ENCODE measurements around the gene MYL3.
A peak's percentile ranks its signal among the peaks of the same experiment; 100 is the strongest.

Gene MYL3

DNA sequence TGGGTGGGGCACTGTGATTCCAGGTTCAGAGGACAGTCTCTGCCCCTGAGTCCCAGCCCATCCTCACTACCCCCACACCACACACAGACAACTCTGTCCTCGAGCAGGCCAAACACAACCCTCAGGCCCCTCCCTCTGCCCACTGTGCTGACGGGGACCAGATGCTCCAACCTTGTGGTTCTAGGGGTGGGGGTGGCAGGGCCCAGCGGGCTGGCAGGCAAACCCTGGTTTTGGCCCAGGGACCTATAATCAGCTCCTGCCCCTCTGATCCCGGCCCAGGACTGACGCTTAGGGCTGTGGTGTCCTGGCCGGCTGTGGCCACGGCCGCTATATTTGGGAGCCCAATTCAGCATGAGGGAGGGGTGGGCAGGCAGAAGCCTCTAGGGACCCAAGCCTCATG, 5.0 kb upstream of the MYL3 start:
- Histone ChIP-seq H3K9me3 (ENCODE audit: severe bottlenecking) (no peaks in the 10 kb centered on the region), H3K27me3 (ENCODE audit: insufficient read depth, low read depth, severe bottlenecking) (no peaks in the 10 kb centered on the region), H3K27ac (no peak overlapping the region), H3K36me3 (no peaks in the 10 kb centered on the region), H3K4me3 (ENCODE audit: low read depth, low read length) (no peak overlapping the region)
- no peak for TF ChIP-seq CTCF (IDR thresholded peaks at IDR 0.05; ENCODE audit: low read depth, low read length)
- DNase-seq = no peak

DNA sequence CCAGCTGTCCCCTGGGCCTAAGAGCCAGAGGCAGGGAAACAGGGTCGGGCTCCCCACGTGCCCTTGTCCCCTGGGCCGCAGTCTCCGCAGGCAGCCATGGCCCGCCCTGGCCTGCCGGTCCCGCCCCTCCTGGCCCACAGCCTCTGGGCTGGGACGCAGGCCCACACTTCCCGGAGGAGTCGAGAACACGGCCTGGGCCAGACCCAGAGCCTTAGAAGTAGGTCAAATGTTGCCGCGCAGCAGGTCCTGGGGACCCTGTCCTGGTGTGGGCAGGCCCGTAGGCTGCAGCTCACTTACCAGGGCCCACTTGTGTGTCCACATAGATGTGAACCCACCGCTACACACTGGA, 4.3 kb upstream of the MYL3 start:
- no peak for TF ChIP-seq CTCF (IDR thresholded peaks at IDR 0.05; ENCODE audit: low read depth, low read length)
- Histone ChIP-seq H3K4me3 (ENCODE audit: low read depth, low read length) (no peak overlapping the region), H3K27ac (no peak overlapping the region), H3K36me3 (no peaks in the 10 kb centered on the region), H3K9me3 (ENCODE audit: severe bottlenecking) (no peaks in the 10 kb centered on the region), H3K27me3 (ENCODE audit: insufficient read depth, low read depth, severe bottlenecking) (no peaks in the 10 kb centered on the region)
- no peak for DNase-seq

- peak; percentile 75 for DNase-seq
- no peaks in the 10 kb centered on the region for H3K36me3 ChIP-seq
- H3K27ac ChIP-seq = no peak overlapping the region
- no peaks in the 10 kb centered on the region for H3K9me3 ChIP-seq (ENCODE audit: severe bottlenecking)
- peak; percentile 90 for TF ChIP-seq CTCF (IDR thresholded peaks at IDR 0.05; ENCODE audit: low read depth, low read length)
- no peak overlapping the region for H3K4me3 ChIP-seq (ENCODE audit: low read depth, low read length)
- no peaks in the 10 kb centered on the region for H3K27me3 ChIP-seq (ENCODE audit: insufficient read depth, low read depth, severe bottlenecking)
Observed at GRCh38 chr3:46866720-46867549, 3.7 kb upstream of the MYL3 start.

DNA sequence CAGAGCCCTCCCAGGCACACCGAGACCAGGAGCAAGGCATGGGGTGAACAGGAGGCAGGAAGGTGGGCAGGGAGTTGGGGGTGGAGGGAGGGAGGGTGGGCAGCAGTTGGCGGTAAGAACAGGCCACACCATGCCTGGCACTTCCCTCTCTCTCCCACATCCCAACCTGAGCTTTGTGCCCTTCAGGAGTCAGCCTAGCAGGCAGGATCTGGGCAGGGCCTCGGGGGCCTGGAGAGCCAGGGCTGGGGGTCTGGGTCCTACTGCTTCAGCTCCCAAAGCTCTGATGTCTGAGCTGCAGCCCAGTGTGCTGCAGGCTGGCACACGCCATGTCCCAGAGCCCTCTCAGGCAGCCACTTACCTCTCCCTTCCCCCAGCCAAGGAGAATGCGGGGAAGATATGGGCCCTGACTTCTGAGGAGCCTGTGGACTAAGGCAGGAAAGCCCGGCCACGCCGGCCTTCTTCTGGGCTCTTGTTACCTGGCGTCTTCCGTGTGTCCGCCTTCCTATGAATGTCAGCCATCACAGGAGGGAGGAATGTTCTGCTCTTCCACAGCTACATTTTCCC, 2.9 kb upstream of the MYL3 start:
- H3K4me3 ChIP-seq (ENCODE audit: low read depth, low read length) = no peak overlapping the region
- H3K27me3 ChIP-seq (ENCODE audit: insufficient read depth, low read depth, severe bottlenecking) = no peaks in the 10 kb centered on the region

DNA sequence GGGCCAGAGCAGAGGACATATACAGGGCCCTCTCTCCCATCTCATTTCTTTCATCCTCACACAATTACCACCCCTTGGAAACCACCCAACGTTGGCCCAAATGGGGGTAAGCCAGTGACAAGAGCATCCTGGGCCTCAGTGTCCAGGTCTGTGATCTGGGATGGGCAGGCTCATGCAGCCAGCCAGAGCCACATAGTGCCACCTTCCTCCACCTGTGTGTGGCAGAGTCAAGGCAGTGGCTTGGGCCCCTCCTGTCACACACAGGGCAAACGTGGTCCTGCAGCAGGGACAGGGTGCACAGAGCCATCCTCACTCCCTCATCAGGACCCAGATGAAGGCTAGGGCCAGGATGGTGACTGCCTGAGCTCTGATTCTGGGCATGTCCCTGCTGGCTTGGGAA, 2.3 kb upstream of the MYL3 start:
- Histone ChIP-seq H3K9me3 (ENCODE audit: severe bottlenecking) (no peaks in the 10 kb centered on the region), H3K27me3 (ENCODE audit: insufficient read depth, low read depth, severe bottlenecking) (no peaks in the 10 kb centered on the region), H3K36me3 (no peaks in the 10 kb centered on the region), H3K4me3 (ENCODE audit: low read depth, low read length) (no peak overlapping the region), H3K27ac (no peak overlapping the region)
- no peak for TF ChIP-seq CTCF (IDR thresholded peaks at IDR 0.05; ENCODE audit: low read depth, low read length)
- no peak for DNase-seq

More for the DNA sequence above, 2.9 kb upstream of the MYL3 start:
- no peak for DNase-seq
- no peaks in the 10 kb centered on the region for H3K9me3 ChIP-seq (ENCODE audit: severe bottlenecking)
- no peak for TF ChIP-seq CTCF (IDR thresholded peaks at IDR 0.05; ENCODE audit: low read depth, low read length)
- no peaks in the 10 kb centered on the region for H3K36me3 ChIP-seq
- no peak overlapping the region for H3K27ac ChIP-seq

Measured in WERI-Rb-1 (cell line).